Trophoblast cell (in vitro differentiated cells and primary cell): ENCODE measurements around the gene LMBRD1.

ENCODE experiments used
- DNase-seq, 2 donors: peaks; one replicate each; pipeline ENCODE4 v3.0.0-alpha.2; 2016
- H2AFZ ChIP-seq: 2 replicates; pipeline ENCODE4 v1.6.1; 2013; ENCODE audit warnings: low read length, moderate library complexity, mild to moderate bottlenecking; ENCODE audit not compliant: insufficient read depth, poor library complexity
- H2AK5ac ChIP-seq: 2 replicates; pipeline ENCODE4 v1.6.1; 2013; ENCODE audit warnings: mild to moderate bottlenecking, low read length
- H2BK120ac ChIP-seq: 2 replicates; pipeline ENCODE4 v1.6.1; 2013; ENCODE audit warnings: low read length, mild to moderate bottlenecking, moderate library complexity; ENCODE audit not compliant: insufficient read depth, poor library complexity
- H2BK12ac ChIP-seq: 2 replicates; pipeline ENCODE4 v1.6.1; 2013; ENCODE audit warnings: mild to moderate bottlenecking, low read length, moderate library complexity
- H2BK5ac ChIP-seq: 2 replicates; pipeline ENCODE4 v1.6.1; 2013; ENCODE audit warnings: low read length, low read depth, moderate library complexity, mild to moderate bottlenecking; ENCODE audit not compliant: poor library complexity
- H3K14ac ChIP-seq: 2 replicates; pipeline ENCODE4 v1.6.1; 2013; ENCODE audit warnings: mild to moderate bottlenecking, low read length
- H3K18ac ChIP-seq: 2 replicates; pipeline ENCODE4 v1.6.1; 2013; ENCODE audit warnings: mild to moderate bottlenecking, low read length
- H3K23ac ChIP-seq: 2 replicates; pipeline ENCODE4 v1.6.1; 2013; ENCODE audit warnings: low read length
- H3K27ac ChIP-seq: 2 replicates; pipeline ENCODE4 v1.5.1; 2013; ENCODE audit warnings: low read depth, mild to moderate bottlenecking, inconsistent platforms, low read length, moderate library complexity
- H3K27me3 ChIP-seq: 2 replicates; pipeline ENCODE4 v1.6.1; 2013; ENCODE audit warnings: inconsistent platforms, mild to moderate bottlenecking, low read length, moderate library complexity; ENCODE audit not compliant: insufficient read depth
- H3K36me3 ChIP-seq, 2 experiments: 1 replicate in 1 of 2; 2 replicates in 1 of 2; pipeline ENCODE4 v1.6.1; 2013; ENCODE audit warnings: low read length in 2 of 2, mild to moderate bottlenecking in 2 of 2, moderate library complexity in 1 of 2; ENCODE audit not compliant: insufficient read depth in 2 of 2, control insufficient read depth in 1 of 2
- H3K4ac ChIP-seq: 2 replicates; pipeline ENCODE4 v1.6.1; 2013; ENCODE audit warnings: low read depth, mild to moderate bottlenecking, low read length, moderate library complexity
- H3K4me1 ChIP-seq, 2 experiments: 1 replicate in 1 of 2; 2 replicates in 1 of 2; pipeline ENCODE4 v1.6.1; 2013; ENCODE audit warnings: low read length in 2 of 2, mild to moderate bottlenecking in 2 of 2, moderate library complexity in 1 of 2; ENCODE audit not compliant: insufficient read depth in 2 of 2, control insufficient read depth in 1 of 2
- H3K4me2 ChIP-seq: 2 replicates; pipeline ENCODE4 v1.6.1; 2013; ENCODE audit warnings: inconsistent platforms, mild to moderate bottlenecking, low read length, moderate library complexity
- H3K4me3 ChIP-seq: 2 replicates; pipeline ENCODE4 v1.5.1; 2013; ENCODE audit warnings: mild to moderate bottlenecking, low read depth, low read length, inconsistent platforms
- H3K79me1 ChIP-seq: one replicate; pipeline ENCODE4 v1.6.1; 2013; ENCODE audit warnings: low read length
- H3K79me2 ChIP-seq: 2 replicates; pipeline ENCODE4 v1.6.1; 2013; ENCODE audit warnings: low read length, mild to moderate bottlenecking; ENCODE audit not compliant: control insufficient read depth, insufficient read depth, poor library complexity
- H3K9ac ChIP-seq: 2 replicates; pipeline ENCODE4 v1.6.1; 2013; ENCODE audit warnings: mild to moderate bottlenecking, low read length
- H3K9me3 ChIP-seq: 2 replicates; pipeline ENCODE4 v1.6.1; 2013; ENCODE audit warnings: low read depth, mild to moderate bottlenecking, control low read depth, inconsistent platforms, low read length; ENCODE audit not compliant: insufficient read depth
- H4K12ac ChIP-seq: 2 replicates; pipeline ENCODE4 v1.6.1; 2013; ENCODE audit warnings: low read depth, mild to moderate bottlenecking, low read length, moderate library complexity
- H4K8ac ChIP-seq: 2 replicates; pipeline ENCODE4 v1.6.1; 2013; ENCODE audit warnings: low read depth, mild to moderate bottlenecking, low read length, moderate library complexity
- H4K91ac ChIP-seq: one replicate; pipeline ENCODE4 v1.6.1; 2013; ENCODE audit warnings: low read depth, mild to moderate bottlenecking, low read length, moderate library complexity
- WGBS: extraction: QIAGEN DNeasy Blood & Tissue Kit; methylation state at CpG from one replicate; pipeline ENCODE4 v1.1.7; 2013; ENCODE audit warnings: missing lambda C conversion rate; ENCODE audit not compliant: insufficient read length, insufficient coverage; ENCODE audit errors: extremely low coverage; 5-methylcytosine and 5-hydroxymethylcytosine counted together

LMBRD1 gene

DNA sequence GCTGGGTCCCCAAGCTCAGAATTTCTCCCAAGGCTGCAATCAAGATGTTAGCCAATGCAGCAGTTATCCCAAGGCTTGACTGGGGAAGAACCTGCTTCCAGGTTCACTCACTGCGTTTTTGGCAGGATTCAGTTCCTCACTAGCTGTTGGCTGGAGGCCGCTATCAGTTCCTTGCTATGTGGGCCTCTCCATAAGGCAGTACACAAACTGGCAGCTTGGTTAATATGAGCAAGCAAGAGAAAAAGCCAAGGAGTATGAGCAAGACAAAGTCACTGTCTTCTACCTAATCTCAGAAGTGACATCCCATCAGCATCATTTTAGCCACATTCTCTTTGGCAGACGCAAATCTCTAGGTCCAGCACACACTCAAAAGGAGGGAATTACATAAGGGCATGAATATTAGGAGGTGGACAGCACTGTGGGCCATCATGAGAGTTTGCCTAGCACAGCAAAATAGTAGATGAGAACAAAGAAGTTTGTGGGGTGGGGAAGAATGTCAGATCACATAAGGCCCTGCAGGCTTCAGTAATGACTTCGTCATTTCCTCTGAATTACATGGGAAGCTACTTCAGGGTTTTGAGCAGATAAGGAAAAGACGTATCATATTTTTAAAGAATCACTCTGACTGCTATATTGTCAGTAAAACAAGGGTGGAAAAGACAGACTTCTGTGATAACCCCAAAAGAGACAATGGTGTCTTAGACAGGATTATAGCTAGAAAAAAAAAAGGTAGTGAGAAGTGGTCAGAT is 25.5 kb downstream of the LMBRD1 start:
- H2BK12ac ChIP-seq, result no peak overlapping the region
- no peak overlapping the region for H2BK5ac ChIP-seq
- no peak overlapping the region for H3K4ac ChIP-seq
- peaks cover 0 to 2% of the 10 kb centered on the region in 2 experiments for H3K36me3 ChIP-seq
- no peaks in the 10 kb centered on the region for H3K79me2 ChIP-seq
- no peaks in the 10 kb centered on the region for H3K79me1 ChIP-seq
- DNase-seq, result no peak
- no peak overlapping the region for H3K4me3 ChIP-seq
- peak overlapping the region; percentile 63 for H2BK120ac ChIP-seq
- H2AFZ ChIP-seq, result no peak overlapping the region
- peak overlapping the region; percentile 33 for H3K18ac ChIP-seq
- no peak overlapping the region for H3K23ac ChIP-seq
- H4K8ac ChIP-seq, result no peak overlapping the region
- no CpG with 5 or more reads among the region's 5 CpGs for WGBS
- peaks cover 5 to 6% of the 10 kb centered on the region in 2 experiments for H3K4me1 ChIP-seq
- H3K9me3 ChIP-seq, result no peaks in the 10 kb centered on the region
- no peak overlapping the region for H3K14ac ChIP-seq
- no peak overlapping the region for H3K4me2 ChIP-seq
- H4K12ac ChIP-seq, result no peak overlapping the region
- H2AK5ac ChIP-seq, result peak overlapping the region; percentile 41
- no peak overlapping the region for H3K27ac ChIP-seq
- H4K91ac ChIP-seq, result no peak overlapping the region
- no peak overlapping the region for H3K9ac ChIP-seq
- H3K27me3 ChIP-seq, result no peaks in the 10 kb centered on the region

DNA sequence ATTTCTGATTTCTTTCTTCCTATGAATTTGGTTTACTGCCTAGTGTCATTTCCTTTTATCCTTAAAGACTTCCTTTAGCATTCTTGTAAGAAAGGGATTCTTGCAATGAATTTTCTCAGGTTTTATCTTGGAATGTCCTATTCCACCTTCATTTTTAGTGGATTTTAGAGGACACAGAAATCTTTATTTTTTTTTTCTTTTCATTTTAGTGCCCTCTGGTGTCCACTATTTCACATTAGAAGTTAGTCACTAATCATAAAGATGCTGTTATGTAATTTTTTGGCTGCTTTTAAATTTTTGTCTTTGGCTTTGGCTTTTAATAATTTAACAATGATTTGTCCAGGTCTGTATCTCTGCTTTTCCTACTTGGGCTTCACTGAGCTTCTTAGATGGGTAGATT is 28.1 kb downstream of the LMBRD1 start:
- Histone ChIP-seq H2BK120ac (no peak overlapping the region), H2AK5ac (no peak overlapping the region), H4K91ac (no peak overlapping the region), H3K4me1 (peaks cover 5 to 6% of the 10 kb centered on the region in 2 experiments), H3K14ac (no peak overlapping the region), H4K8ac (no peak overlapping the region), H3K27ac (no peak overlapping the region), H3K9ac (no peak overlapping the region), H4K12ac (no peak overlapping the region), H3K79me2 (no peaks in the 10 kb centered on the region), H3K27me3 (no peaks in the 10 kb centered on the region), H2BK12ac (no peak overlapping the region), H3K9me3 (no peaks in the 10 kb centered on the region), H3K18ac (no peak overlapping the region), H3K79me1 (no peaks in the 10 kb centered on the region), H3K4me2 (no peak overlapping the region), H3K4me3 (no peak overlapping the region), H3K36me3 (peaks cover 0 to 2% of the 10 kb centered on the region in 2 experiments), H3K4ac (no peak overlapping the region), H2AFZ (no peak overlapping the region), H2BK5ac (no peak overlapping the region), H3K23ac (no peak overlapping the region)
- DNase-seq, result no peak

DNA sequence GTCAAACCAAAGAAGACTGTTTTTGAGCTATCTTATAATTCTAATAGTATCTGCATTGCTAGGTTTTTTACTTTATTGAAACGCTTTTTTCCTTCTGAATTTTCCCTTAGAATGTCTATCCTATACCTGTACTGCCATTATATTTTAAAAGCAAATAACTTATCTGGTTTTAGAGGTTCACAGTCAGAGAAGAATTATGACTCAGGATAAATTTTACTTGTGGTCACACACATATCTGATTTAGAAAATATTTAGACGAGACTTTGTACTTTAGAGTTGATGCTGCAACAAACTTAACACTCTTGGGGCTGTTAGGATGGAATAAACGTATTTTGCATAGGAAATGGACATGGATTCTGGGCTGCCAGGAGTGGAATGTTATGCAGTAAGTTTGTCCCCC is 33.0 kb downstream of the LMBRD1 start:
- Histone ChIP-seq H3K27ac (no peak overlapping the region), H3K9me3 (no peaks in the 10 kb centered on the region), H3K4me2 (no peak overlapping the region), H3K14ac (no peak overlapping the region), H2BK120ac (no peak overlapping the region), H4K91ac (no peak overlapping the region), H2AK5ac (no peak overlapping the region), H2BK12ac (no peak overlapping the region), H3K23ac (no peak overlapping the region), H2BK5ac (no peak overlapping the region), H3K36me3 (no peaks in the 10 kb centered on the region), H3K18ac (no peak overlapping the region), H3K9ac (no peak overlapping the region), H2AFZ (no peak overlapping the region), H3K4me1 (no peaks in the 10 kb centered on the region), H3K79me1 (no peaks in the 10 kb centered on the region), H4K8ac (no peak overlapping the region), H3K4ac (no peak overlapping the region), H3K79me2 (no peaks in the 10 kb centered on the region), H3K27me3 (no peaks in the 10 kb centered on the region), H4K12ac (no peak overlapping the region), H3K4me3 (no peak overlapping the region)
- no CpG with 5 or more reads among the region's 3 CpGs for WGBS
- no peak for DNase-seq

DNA sequence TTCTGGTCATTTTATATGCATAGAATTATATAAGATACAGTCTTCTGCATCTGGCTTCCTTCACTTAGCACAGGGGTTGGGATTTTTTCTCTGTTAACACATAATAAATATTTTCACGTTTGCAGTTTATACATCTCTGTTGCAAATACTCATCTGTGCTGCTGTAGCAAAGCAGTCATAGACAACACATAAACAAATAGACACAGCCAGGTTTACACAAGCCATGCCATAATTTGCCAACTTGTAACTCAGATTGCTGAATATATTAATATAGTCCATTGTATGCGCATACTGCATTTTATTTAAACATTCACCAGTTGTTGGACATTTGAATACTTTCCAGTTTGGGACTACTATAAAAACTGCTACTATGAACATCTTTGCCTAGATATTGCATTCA is 35.0 kb downstream of the LMBRD1 start:
- DNase-seq, result no peak
- Histone ChIP-seq H2BK5ac (no peak overlapping the region), H3K79me2 (no peaks in the 10 kb centered on the region), H3K9ac (no peak overlapping the region), H3K4me2 (no peak overlapping the region), H3K36me3 (no peaks in the 10 kb centered on the region), H2BK120ac (no peak overlapping the region), H2BK12ac (no peak overlapping the region), H4K12ac (no peak overlapping the region), H3K79me1 (no peaks in the 10 kb centered on the region), H3K23ac (no peak overlapping the region), H2AK5ac (no peak overlapping the region), H3K18ac (no peak overlapping the region), H4K8ac (no peak overlapping the region), H3K27me3 (no peaks in the 10 kb centered on the region), H3K4me3 (no peak overlapping the region), H4K91ac (no peak overlapping the region), H3K27ac (no peak overlapping the region), H2AFZ (no peak overlapping the region), H3K4me1 (no peaks in the 10 kb centered on the region), H3K9me3 (no peaks in the 10 kb centered on the region), H3K4ac (no peak overlapping the region), H3K14ac (no peak overlapping the region)
- no CpG with 5 or more reads among the region's 2 CpGs for WGBS
